Measurements from ENCODE around the gene RPS6KB2. TPM values are rescaled to one million over a fixed set of nuclear protein-coding genes. Genes with fewer than 3 reads are reported as not detected.

RPS6KB2 gene
- total RNA-seq, 1 donor from 2014 or later = 63.7 TPM

DNA sequence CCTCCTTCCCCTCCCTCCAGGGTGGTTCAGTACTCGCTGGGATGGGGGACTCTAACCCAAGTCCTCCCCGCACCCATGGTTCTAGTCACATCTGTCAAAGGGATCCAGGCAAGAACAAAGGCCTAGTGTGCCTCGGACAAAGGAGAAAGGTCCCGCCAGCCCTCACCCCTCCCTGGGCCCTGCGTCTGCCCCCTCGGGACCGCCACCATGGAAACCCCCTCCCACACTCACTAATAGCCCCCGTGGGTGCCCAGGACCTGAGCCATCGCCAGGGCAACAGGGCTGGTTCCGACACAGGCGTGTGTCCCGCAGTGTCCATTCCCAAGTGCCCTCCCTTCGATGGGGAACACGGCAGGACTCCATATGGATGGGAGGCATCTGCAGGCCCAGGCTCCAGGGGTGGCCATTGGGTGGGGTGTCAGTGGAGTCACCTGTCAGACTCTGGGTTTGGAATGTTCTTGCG is 17.9 kb upstream of the RPS6KB2 start:
- intact Hi-C loops (cut with micrococcal nuclease) = no loop called here

- intact Hi-C loops (cut with micrococcal nuclease) = no loop called here
Measured at GRCh38 chr11:67410984-67411784, 17.1 kb upstream of the RPS6KB2 start.

DNA sequence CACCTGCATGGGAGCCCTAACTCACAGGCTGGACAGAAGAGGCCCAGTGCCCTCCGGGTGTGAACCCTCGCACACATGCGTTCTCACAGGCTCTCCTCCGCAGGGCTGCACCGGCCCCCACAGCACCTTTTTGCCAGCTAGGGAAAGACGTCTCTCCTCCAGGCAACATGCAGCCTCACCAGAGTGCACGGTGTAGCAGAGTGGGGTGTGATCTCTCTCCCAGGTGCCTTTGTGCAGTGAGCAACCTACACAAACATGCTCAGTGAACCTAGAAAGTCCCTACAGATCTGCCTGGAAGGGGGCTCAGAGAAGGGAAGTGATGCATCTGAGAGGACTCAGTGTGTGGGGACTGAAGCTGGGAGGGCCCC is 16.5 kb upstream of the RPS6KB2 start:
- intact Hi-C loops (cut with micrococcal nuclease) = no loop called here

DNA sequence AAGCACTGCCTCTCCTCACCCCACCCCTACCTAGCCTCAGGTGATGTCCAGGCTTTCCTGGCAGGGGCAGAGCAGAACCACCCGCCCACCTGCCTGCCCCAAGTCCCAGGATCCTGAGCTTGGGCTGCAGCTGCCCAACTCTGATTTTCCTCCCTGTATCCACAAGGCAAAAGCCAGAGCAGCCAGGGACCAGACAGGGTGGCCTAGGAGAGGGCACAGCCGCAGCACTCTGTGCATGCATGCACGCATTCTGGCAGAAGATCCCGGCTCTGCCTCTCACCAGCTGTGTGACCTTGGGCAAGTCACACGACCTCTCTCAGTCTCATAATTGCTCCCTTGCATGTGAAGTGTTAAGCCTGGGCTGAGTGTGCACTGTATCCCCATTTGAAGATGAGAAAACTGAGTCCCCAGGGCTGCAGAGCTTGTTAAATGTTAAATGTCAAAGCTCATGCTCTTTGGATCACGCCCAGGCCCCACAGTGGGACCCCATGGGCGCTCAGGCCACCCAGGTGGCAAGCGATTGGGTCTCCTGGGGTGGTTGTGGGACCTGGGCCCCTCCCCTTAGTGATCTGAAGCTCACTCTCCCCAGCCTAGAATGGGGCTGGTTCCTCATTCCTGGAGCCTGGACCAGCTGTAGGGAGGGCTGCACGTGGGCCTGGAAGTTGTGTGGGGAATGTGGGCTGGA is 15.7 kb upstream of the RPS6KB2 start:
- intact Hi-C loops (cut with micrococcal nuclease) = no loop called here

DNA sequence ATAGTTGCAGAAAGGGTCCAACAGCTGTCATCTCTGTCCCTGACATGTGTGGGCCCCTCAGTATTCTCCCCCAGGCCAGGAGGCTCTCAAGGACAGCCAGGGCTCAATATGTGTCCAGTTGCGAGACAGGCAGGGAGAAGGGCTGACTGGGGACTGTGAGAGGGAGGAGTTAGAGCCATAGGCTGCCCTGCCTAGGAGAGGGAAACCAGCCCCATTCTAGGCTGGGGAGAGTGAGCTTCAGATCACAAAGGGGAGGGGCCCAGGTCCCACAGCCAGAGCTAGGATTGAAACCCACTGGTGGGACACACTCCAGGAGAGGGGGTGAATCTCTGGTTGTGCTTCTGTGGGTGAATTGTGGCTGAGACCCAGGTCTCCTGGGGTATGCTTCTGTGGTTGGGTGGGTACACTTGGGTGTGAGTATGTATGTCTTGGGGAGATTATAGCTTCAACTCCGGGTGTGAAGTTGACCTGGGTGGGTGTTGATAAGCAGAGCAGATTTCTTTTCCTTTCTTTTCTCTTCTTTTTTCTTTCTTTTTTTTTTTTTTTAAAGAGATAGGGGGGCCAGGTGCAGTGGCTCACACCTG is 14.9 kb upstream of the RPS6KB2 start:
- intact Hi-C loops (cut with micrococcal nuclease) = no loop called here

GRCh38 chr11:67415501-67416304 is 12.6 kb upstream of the RPS6KB2 start, which contains the start of gene CARNS1:
CARNS1 (plus strand) TSS chr11:67415678; CDS start chr11:67416200, 522 bp downstream.
- intact Hi-C loops (cut with micrococcal nuclease) = no loop called here

DNA sequence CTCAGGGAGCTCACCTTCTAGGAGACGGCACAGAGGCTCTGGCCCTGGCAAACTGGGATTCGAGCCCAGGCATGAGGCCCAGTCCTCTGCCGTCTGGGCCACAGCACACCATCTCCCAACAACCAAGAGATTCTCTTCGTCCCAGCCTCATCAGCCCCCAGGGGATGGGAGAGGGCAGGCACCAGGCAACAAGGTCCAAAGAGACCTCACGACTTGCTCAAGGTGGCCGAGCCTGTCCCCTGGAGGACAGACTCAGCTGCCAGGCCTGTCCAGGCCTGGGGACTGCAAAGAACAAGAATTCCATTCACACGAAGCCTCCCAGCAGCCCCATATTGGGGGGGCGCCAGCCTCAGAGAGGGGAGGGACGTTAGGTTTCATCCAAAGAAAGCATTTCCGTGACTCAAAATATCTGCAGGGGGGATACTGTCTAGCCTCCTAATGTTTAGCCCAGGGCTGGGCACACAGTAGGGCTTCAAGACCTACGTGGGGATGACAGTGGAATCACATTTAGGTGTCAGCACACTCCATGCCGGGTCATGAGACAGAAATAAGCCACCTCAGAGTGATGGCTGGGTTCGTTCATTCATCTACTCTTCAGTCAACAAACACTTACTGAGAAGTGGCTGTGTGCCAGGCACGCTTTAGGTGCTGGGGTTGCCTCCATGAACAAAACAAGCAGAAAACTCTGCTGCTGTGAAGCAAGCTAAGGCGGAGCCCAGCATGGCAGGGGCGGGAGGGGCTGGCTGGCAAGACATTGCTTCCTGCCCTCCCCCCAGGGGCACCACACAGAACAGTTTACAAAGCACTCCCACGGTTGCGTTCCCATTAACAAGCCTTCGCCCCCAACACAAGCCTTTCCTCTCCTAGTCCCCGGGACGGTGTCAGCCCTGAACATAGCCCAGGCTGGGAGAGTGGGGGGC is 11.6 kb upstream of the RPS6KB2 start:
- intact Hi-C loops (cut with micrococcal nuclease) = no loop called here

- intact Hi-C loops (cut with micrococcal nuclease) = no loop called here
Measured at GRCh38 chr11:67417425-67417824, 10.9 kb upstream of the RPS6KB2 start.

DNA sequence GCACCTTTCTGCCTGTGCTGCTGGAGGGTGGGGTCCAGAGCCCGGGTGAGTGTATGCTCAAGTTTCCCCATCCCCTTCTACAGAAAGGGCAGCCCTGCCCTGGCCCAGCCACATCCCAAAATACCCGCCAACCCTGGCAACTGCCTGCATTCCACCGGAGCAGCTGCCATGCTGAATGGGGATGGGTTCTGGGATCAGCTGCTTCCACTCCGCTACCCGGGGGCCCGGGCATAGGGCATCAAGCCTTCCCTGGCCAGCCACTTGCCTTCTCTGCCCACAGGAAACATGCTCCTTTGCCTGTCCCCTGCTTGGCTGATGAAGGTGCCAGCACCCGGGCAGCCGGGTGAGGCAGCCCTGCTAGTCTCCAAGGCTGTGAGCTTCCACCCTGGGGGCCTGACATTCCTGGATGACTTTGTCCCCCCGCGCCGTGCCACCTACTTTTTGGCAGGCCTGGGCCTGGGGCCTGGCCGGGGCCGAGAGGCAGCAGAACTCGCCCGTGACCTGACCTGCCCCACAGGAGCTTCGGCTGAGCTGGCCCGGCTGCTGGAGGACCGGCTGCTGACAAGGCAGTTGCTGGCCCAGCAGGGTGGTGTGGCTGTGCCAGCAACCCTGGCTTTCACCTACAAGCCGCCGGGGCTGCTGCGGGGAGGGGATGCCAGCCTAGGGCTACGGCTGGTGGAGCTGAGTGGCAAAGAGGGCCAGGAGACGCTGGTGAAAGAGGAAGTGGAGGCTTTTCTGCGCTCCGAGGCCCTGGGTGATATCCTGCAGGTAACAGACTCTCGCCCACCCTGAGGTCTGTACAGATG is 9.6 kb upstream of the RPS6KB2 start:
- intact Hi-C loops (cut with micrococcal nuclease) = no loop called here

GRCh38 chr11:67419325-67420049 is 8.8 kb upstream of the RPS6KB2 start:
- intact Hi-C loops (cut with micrococcal nuclease) = no loop called here

DNA sequence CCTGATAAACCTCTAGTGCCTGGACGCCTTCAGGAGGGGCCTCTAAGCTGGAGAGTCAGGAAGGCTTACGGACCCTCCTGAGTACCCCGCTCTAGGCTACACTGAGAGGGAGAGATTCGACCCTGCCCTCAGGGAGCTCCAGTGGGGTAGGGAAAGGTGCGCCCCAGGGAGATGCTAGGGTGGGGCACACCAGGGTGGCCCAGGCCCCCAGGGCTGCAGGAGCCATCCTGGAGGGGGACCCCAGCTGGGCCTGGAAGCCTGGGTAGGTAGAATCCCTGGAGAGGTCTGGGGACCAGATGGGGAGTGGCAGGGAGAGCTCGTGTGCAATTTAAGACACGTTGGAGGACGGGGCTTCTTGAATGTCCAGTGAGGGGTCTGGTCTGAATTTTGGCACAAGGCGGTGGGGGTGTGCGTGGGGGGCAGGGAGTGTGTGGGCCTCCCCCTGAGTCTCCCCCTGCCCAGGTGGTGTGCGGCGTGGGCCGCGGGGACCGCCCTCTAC is 8.1 kb upstream of the RPS6KB2 start:
- intact Hi-C loops (cut with micrococcal nuclease) = no loop called here

DNA sequence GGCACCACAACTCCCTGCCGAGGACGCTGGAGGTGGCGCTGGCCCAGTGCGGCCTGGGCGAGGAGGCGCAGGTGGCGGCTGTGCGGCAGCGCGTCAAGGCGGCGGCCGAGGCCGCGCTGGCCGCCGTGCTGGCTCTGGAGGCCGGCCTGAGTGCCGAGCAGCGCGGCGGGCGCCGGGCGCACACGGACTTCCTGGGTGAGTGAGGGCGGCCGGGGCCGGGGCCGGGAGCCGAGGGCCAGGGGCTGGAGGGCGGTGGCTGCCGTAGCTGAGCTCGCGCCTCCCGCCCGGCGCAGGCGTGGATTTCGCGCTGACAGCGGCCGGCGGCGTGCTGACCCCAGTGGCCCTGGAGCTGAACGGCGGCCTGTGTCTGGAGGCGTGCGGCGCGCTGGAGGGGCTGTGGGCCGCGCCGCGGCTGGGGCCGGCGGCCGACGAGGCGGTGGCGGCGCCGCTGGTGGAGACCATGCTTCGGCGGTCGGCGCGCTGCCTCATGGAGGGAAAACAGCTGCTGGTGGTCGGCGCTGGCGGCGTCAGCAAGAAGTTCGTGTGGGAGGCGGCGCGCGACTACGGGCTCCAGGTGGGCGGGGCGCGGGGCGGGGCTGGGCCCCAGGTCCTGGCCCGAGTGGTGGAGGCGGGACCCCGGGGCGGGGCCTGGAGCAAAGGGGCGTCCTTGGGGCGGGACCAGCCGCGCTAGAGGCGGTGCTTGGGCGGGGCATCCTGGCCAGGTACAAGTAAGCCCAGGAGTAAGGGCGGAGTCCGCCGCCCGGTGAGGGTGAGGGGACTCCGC is 7.5 kb upstream of the RPS6KB2 start:
- intact Hi-C loops (cut with micrococcal nuclease) = loop anchor here (1.0 kb wide), 4 partner anchors 18 to 87 kb away; partner anchors contain the start of genes AIP, CDK2AP2 and TMEM134

- intact Hi-C loops (cut with micrococcal nuclease) = loop anchor here (1.0 kb wide), 4 partner anchors 18 to 87 kb away; partner anchors contain the start of genes AIP, CDK2AP2 and TMEM134
Measured at GRCh38 chr11:67421430-67422031, 6.8 kb upstream of the RPS6KB2 start.

DNA sequence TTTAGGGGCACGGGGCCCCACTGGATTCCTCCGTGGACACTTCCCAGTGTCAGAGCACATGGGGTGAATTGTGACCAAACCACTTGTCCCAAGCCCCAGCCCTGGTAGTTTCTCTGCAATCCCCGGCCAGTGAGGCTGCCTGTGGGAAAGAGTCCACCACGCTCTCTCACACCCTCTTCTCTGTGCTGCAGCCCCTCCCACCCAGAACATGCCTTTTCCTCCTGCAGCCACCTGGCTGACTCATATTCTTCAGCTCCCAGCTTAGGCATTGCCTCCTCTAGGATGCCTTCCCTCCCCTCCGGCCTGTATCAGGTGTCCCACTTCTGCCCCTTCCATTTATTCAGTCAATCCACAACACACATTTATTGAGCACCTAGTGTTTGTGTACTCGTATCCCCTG is 5.4 kb upstream of the RPS6KB2 start:
- intact Hi-C loops (cut with micrococcal nuclease) = no loop called here

GRCh38 chr11:67423466-67423865 is 4.8 kb upstream of the RPS6KB2 start:
- intact Hi-C loops (cut with micrococcal nuclease) = no loop called here

DNA sequence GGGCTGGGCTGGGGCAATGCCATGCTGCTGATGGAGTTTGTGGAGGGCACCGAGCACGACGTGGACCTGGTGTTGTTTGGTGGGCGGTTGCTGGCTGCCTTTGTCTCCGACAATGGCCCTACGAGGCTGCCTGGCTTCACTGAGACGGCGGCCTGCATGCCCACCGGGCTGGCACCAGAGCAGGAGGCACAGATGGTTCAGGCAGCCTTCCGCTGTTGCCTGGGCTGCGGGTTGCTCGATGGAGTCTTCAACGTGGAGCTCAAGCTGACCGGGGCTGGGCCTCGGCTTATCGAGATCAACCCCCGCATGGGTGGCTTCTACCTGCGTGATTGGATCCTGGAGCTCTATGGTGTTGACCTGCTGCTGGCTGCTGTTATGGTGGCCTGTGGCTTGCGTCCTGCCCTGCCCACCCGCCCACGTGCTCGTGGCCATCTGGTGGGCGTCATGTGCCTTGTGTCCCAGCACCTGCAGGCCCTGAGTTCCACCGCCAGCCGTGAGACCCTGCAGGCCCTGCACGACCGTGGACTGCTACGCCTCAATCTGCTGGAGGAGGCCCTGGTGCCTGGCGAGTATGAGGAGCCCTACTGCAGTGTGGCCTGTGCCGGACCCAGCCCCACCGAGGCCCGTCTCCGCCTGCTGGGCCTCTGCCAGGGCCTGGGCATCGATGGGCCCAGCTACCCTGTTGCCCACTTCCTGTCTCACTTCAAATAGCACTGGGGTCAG is 4.2 kb upstream of the RPS6KB2 start:
- intact Hi-C loops (cut with micrococcal nuclease) = no loop called here

All from T-helper 1 cell treated with Interleukin-12 subunit alpha and Interleukin-12 subunit beta and Interleukin-4 antibody, amounts not matched to agents 30 ng/mL and 1 ng/mL, for 36 hours (primary cell).